Measurements from ENCODE around the gene DYNAP. TPM values are rescaled to one million over a fixed set of nuclear protein-coding genes. Genes with fewer than 3 reads are reported as not detected.

Gene DYNAP
- total RNA-seq, 1 experiment from 2014 or later, result not detected

- Histone ChIP-seq H3K4me3 (no peak overlapping the region), H3F3A (ENCODE audit: insufficient read depth, low read depth) (no peaks in the 10 kb centered on the region), H3K36me3 (ENCODE audit: low read depth) (no peaks in the 10 kb centered on the region), H3K4me1 (replicated peaks; ENCODE audit: insufficient read depth) (no peaks in the 10 kb centered on the region), H3K27me3 (ENCODE audit: insufficient read depth, low read depth) (no peaks in the 10 kb centered on the region), H4K20me1 (ENCODE audit: insufficient read depth) (no peaks in the 10 kb centered on the region), H2AFZ (no peak overlapping the region), H3K9me3 (ENCODE audit: insufficient read depth, low read depth) (no peaks in the 10 kb centered on the region), H3K9me2 (ENCODE audit: insufficient read depth) (no peaks in the 10 kb centered on the region), H3K27ac (no peak overlapping the region), H3K4me2 (no peak overlapping the region), H3K79me2 (ENCODE audit: low read depth) (no peaks in the 10 kb centered on the region)
- POLR2A ChIA-PET (ENCODE audit: unreplicated experiment), result no interaction called here
- no peak for DNase-seq
- TF ChIP-seq EZH2 (IDR thresholded peaks at IDR 0.05; ENCODE audit: low read depth) (no peak), CTCF (conservative IDR thresholded peaks at IDR 0.05) (no peak)
- intact Hi-C loops (cut with micrococcal nuclease; ENCODE audit: unreplicated experiment), result no loop called here
- BruUV-seq (replicated peaks), result no TSS peak
- CTCF ChIA-PET, result no interaction called here
Measured at GRCh38 chr18:54585743-54586142, 5.3 kb upstream of the DYNAP start.

- TF ChIP-seq EZH2 (IDR thresholded peaks at IDR 0.05; ENCODE audit: low read depth), result no peak
- no peak for TF ChIP-seq CTCF (conservative IDR thresholded peaks at IDR 0.05)
- Histone ChIP-seq H3K4me3 (no peak overlapping the region), H4K20me1 (ENCODE audit: insufficient read depth) (no peaks in the 10 kb centered on the region), H3K27ac (no peak overlapping the region), H3K4me1 (replicated peaks; ENCODE audit: insufficient read depth) (peaks cover 27% of the 10 kb centered on the region), H3K4me2 (no peak overlapping the region), H3K9me2 (ENCODE audit: insufficient read depth) (no peaks in the 10 kb centered on the region), H3K9me3 (ENCODE audit: insufficient read depth, low read depth) (no peaks in the 10 kb centered on the region), H3K27me3 (ENCODE audit: insufficient read depth, low read depth) (no peaks in the 10 kb centered on the region), H3K36me3 (ENCODE audit: low read depth) (no peaks in the 10 kb centered on the region), H2AFZ (no peak overlapping the region), H3K79me2 (ENCODE audit: low read depth) (no peaks in the 10 kb centered on the region), H3F3A (ENCODE audit: insufficient read depth, low read depth) (peaks cover 29% of the 10 kb centered on the region)
- no TSS peak for BruUV-seq (replicated peaks)
- intact Hi-C loops (cut with micrococcal nuclease; ENCODE audit: unreplicated experiment), result no loop called here
- POLR2A ChIA-PET (ENCODE audit: unreplicated experiment), result no interaction called here
- CTCF ChIA-PET, result no interaction called here
- DNase-seq, result no peak
Measured at GRCh38 chr18:54604211-54604610, 13.2 kb downstream of the DYNAP start.

GRCh38 chr18:54606835-54607212, 15.8 kb downstream of the DYNAP start:
- no peak for TF ChIP-seq CTCF (conservative IDR thresholded peaks at IDR 0.05)
- no peak for TF ChIP-seq EZH2 (IDR thresholded peaks at IDR 0.05; ENCODE audit: low read depth)
- Histone ChIP-seq H3K4me1 (replicated peaks; ENCODE audit: insufficient read depth) (peaks cover 37% of the 10 kb centered on the region), H3K4me3 (peak overlapping the region; percentile 63; the same call in 1 of the 2 replicates), H3K9me3 (ENCODE audit: insufficient read depth, low read depth) (no peaks in the 10 kb centered on the region), H3K79me2 (ENCODE audit: low read depth) (no peaks in the 10 kb centered on the region), H3F3A (ENCODE audit: insufficient read depth, low read depth) (peaks cover 33% of the 10 kb centered on the region), H3K36me3 (ENCODE audit: low read depth) (no peaks in the 10 kb centered on the region), H3K27ac (peak overlapping the region; percentile 100), H2AFZ (no peak overlapping the region), H3K27me3 (ENCODE audit: insufficient read depth, low read depth) (no peaks in the 10 kb centered on the region), H3K4me2 (peak overlapping the region; percentile 98), H3K9me2 (ENCODE audit: insufficient read depth) (no peaks in the 10 kb centered on the region), H4K20me1 (ENCODE audit: insufficient read depth) (no peaks in the 10 kb centered on the region)
- DNase-seq, result no peak
- BruUV-seq (replicated peaks), result no TSS peak
- intact Hi-C loops (cut with micrococcal nuclease; ENCODE audit: unreplicated experiment), result loop anchor here (5.0 kb wide), 1 partner anchor 170 kb away; no protein-coding TSS in a partner anchor
- ChIA-PET CTCF (interaction anchor here (0.6 kb wide), 1 partner anchor 376 kb away, joined by 3 read pairs; no protein-coding TSS in a partner anchor), POLR2A (ENCODE audit: unreplicated experiment) (no interaction called here)
